Measurements from ENCODE around the gene KIAA1614. TPM values are rescaled to one million over a fixed set of nuclear protein-coding genes. Genes with fewer than 3 reads are reported as not detected.

Gene KIAA1614
- total RNA-seq, 1 experiment from 2014 or later, result 3.3 TPM

DNA sequence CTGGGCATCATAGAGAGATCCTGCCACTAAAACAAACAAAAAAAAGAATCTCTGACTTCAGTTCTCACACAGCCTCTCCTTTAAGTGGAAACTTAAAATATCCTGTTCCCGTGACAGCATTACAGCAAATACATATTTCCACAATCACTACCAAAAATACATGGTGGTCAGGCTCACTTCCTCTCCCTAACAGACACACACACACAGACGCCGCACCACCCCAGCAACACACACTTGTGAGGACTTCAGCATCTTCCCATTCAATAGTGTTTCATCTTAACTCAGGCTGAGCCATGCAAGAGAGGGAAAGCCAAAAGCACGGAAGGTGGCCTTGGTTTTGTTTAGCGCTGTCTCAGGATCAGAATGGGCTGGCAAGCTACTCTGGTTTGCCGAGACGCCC is 21.9 kb downstream of the KIAA1614 start (continued):
- TF ChIP-seq NFYB (CRISPR knock-in tag; conservative IDR thresholded peaks at IDR 0.05; ENCODE audit: low read depth) (no peak), E2F1 (CRISPR knock-in tag; IDR thresholded peaks at IDR 0.05) (no peak), NR2C2 (CRISPR knock-in tag; IDR thresholded peaks at IDR 0.05) (no peak)
- TF ChIP-seq, protein P1, sequence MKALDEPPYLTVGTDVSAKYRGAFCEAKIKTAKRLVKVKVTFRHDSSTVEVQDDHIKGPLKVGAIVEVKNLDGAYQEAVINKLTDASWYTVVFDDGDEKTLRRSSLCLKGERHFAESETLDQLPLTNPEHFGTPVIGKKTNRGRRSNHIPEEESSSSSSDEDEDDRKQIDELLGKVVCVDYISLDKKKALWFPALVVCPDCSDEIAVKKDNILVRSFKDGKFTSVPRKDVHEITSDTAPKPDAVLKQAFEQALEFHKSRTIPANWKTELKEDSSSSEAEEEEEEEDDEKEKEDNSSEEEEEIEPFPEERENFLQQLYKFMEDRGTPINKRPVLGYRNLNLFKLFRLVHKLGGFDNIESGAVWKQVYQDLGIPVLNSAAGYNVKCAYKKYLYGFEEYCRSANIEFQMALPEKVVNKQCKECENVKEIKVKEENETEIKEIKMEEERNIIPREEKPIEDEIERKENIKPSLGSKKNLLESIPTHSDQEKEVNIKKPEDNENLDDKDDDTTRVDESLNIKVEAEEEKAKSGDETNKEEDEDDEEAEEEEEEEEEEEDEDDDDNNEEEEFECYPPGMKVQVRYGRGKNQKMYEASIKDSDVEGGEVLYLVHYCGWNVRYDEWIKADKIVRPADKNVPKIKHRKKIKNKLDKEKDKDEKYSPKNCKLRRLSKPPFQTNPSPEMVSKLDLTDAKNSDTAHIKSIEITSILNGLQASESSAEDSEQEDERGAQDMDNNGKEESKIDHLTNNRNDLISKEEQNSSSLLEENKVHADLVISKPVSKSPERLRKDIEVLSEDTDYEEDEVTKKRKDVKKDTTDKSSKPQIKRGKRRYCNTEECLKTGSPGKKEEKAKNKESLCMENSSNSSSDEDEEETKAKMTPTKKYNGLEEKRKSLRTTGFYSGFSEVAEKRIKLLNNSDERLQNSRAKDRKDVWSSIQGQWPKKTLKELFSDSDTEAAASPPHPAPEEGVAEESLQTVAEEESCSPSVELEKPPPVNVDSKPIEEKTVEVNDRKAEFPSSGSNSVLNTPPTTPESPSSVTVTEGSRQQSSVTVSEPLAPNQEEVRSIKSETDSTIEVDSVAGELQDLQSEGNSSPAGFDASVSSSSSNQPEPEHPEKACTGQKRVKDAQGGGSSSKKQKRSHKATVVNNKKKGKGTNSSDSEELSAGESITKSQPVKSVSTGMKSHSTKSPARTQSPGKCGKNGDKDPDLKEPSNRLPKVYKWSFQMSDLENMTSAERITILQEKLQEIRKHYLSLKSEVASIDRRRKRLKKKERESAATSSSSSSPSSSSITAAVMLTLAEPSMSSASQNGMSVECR (CRISPR knock-in tag; IDR thresholded peaks at IDR 0.05; ENCODE audit: borderline replicate concordance), result no peak

- Mint-ChIP-seq H3K9me3 (no peaks in the 10 kb centered on the region), H3K27me3 (ENCODE audit: low read depth) (peaks cover 4% of the 10 kb centered on the region), H3K36me3 (no peaks in the 10 kb centered on the region), H3K27ac (no peak overlapping the region), H3K4me3 (no peak overlapping the region), H3K4me1 (peaks cover 9% of the 10 kb centered on the region)
- TF ChIP-seq, protein P2, sequence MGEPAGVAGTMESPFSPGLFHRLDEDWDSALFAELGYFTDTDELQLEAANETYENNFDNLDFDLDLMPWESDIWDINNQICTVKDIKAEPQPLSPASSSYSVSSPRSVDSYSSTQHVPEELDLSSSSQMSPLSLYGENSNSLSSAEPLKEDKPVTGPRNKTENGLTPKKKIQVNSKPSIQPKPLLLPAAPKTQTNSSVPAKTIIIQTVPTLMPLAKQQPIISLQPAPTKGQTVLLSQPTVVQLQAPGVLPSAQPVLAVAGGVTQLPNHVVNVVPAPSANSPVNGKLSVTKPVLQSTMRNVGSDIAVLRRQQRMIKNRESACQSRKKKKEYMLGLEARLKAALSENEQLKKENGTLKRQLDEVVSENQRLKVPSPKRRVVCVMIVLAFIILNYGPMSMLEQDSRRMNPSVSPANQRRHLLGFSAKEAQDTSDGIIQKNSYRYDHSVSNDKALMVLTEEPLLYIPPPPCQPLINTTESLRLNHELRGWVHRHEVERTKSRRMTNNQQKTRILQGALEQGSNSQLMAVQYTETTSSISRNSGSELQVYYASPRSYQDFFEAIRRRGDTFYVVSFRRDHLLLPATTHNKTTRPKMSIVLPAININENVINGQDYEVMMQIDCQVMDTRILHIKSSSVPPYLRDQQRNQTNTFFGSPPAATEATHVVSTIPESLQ (CRISPR knock-in tag; IDR thresholded peaks at IDR 0.05), result no peak
- no peak for TF ChIP-seq ZNF396 (CRISPR knock-in tag; IDR thresholded peaks at IDR 0.05; ENCODE audit: borderline replicate concordance)
- no peak for TF ChIP-seq IRF2 (CRISPR knock-in tag; IDR thresholded peaks at IDR 0.05; ENCODE audit: borderline replicate concordance, low read depth)
- TF ChIP-seq ZNF232 (CRISPR knock-in tag; IDR thresholded peaks at IDR 0.05), result no peak
- TF ChIP-seq USF2 (CRISPR knock-in tag; IDR thresholded peaks at IDR 0.05), result no peak
- ATAC-seq (peak; percentile 62), DNase-seq (ENCODE audit: low spot score) (no peak)
- CTCF ChIA-PET, result interaction anchor here (1.3 to 1.4 kb wide), 3 partner anchors 15 to 54 kb away, joined by 4 to 7 read pairs (median 5); no protein-coding TSS in a partner anchor
- POLR2A ChIA-PET, result no interaction called here
Observed at GRCh38 chr1:180935326-180936109, 22.8 kb downstream of the KIAA1614 start.

- no peak overlapping the region; the same call in 1 of the 2 replicates for H3K27ac Mint-ChIP-seq
- H3K9me3 Mint-ChIP-seq, result no peaks in the 10 kb centered on the region
- no peak for ATAC-seq
- TF ChIP-seq, protein P3, sequence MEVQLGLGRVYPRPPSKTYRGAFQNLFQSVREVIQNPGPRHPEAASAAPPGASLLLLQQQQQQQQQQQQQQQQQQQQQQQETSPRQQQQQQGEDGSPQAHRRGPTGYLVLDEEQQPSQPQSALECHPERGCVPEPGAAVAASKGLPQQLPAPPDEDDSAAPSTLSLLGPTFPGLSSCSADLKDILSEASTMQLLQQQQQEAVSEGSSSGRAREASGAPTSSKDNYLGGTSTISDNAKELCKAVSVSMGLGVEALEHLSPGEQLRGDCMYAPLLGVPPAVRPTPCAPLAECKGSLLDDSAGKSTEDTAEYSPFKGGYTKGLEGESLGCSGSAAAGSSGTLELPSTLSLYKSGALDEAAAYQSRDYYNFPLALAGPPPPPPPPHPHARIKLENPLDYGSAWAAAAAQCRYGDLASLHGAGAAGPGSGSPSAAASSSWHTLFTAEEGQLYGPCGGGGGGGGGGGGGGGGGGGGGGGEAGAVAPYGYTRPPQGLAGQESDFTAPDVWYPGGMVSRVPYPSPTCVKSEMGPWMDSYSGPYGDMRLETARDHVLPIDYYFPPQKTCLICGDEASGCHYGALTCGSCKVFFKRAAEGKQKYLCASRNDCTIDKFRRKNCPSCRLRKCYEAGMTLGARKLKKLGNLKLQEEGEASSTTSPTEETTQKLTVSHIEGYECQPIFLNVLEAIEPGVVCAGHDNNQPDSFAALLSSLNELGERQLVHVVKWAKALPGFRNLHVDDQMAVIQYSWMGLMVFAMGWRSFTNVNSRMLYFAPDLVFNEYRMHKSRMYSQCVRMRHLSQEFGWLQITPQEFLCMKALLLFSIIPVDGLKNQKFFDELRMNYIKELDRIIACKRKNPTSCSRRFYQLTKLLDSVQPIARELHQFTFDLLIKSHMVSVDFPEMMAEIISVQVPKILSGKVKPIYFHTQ (CRISPR knock-in tag; IDR thresholded peaks at IDR 0.05), result no peak
- TF ChIP-seq ZNF423 (CRISPR knock-in tag; IDR thresholded peaks at IDR 0.05) (no peak), IRF1 (CRISPR knock-in tag; IDR thresholded peaks at IDR 0.05) (no peak)
- TF ChIP-seq, protein P1 (CRISPR knock-in tag; IDR thresholded peaks at IDR 0.05; ENCODE audit: borderline replicate concordance), result no peak
Observed at GRCh38 chr1:180936110-180937011, 23.7 kb downstream of the KIAA1614 start.

More at GRCh38 chr1:180936110-180937011, 23.7 kb downstream of the KIAA1614 start:
- Mint-ChIP-seq H3K4me1 (peaks cover 9% of the 10 kb centered on the region), H3K27me3 (ENCODE audit: low read depth) (peaks cover 4% of the 10 kb centered on the region), H3K36me3 (no peaks in the 10 kb centered on the region), H3K4me3 (no peak overlapping the region)
- CTCF ChIA-PET, result interaction anchor here (0.6 to 1.4 kb wide), 4 partner anchors 16 to 160 kb away, joined by 3 to 7 read pairs (median 4); no protein-coding TSS in a partner anchor
- POLR2A ChIA-PET, result no interaction called here
- DNase-seq (ENCODE audit: low spot score), result no peak
